ENCODE data around the gene KCNH8.
"Not testable (repeated sequence)": the region's sequence is repeated elsewhere in the genome, so short reads cannot be mapped to it uniquely, and the experiment has no call there.

KCNH8 gene

GRCh38 chr3:19216669-19217337, 68.5 kb downstream of the KCNH8 start:
- H3K4me3 ChIP-seq (ENCODE audit: low read length in 2 of 2), result no peak overlapping the region
- no peaks in the 10 kb centered on the region for H3K36me3 ChIP-seq (ENCODE audit: control insufficient read depth in 2 of 2, insufficient read depth in 2 of 2, low read length in 2 of 2)
- H3K27ac ChIP-seq (ENCODE audit: low read depth in 2 of 2, low read length in 2 of 2), result no peak overlapping the region
- no peaks in the 10 kb centered on the region for H3K9me3 ChIP-seq (ENCODE audit: control insufficient read depth in 2 of 2, low read length in 2 of 2)
- no peaks in the 10 kb centered on the region for H3K4me1 ChIP-seq (ENCODE audit: control insufficient read depth in 2 of 2, insufficient read depth in 2 of 2, low read length in 2 of 2)
- no peak overlapping the region for H3K9ac ChIP-seq (ENCODE audit: low read depth in 1 of 2, low read length in 2 of 2)
- H3K27me3 ChIP-seq (ENCODE audit: control insufficient read depth in 2 of 2, insufficient read depth in 2 of 2, low read length in 2 of 2), result no peaks in the 10 kb centered on the region

DNA sequence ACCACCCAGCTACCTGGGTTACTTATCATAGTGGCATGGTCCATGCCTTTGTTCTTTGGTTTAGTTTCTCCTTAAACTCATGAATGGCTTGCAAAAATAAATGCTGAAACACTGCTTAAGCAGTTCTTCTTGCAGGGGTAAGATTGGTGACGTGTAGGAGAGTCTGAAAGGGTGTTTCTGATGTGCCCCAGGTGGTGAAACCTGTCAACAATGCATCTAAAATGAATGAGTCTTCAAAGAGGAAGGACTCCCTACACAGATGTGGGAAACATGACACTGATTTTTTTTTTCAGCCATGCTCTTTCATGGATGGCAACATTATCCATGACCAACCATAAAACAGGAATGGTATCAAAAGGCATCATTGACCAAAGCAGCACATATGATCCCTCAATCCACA, 72.0 kb downstream of the KCNH8 start:
- no peaks in the 10 kb centered on the region for H3K4me1 ChIP-seq (ENCODE audit: control insufficient read depth in 2 of 2, insufficient read depth in 2 of 2, low read length in 2 of 2)
- H3K4me3 ChIP-seq (ENCODE audit: low read length in 2 of 2), result no peak overlapping the region
- H3K27me3 ChIP-seq (ENCODE audit: control insufficient read depth in 2 of 2, insufficient read depth in 2 of 2, low read length in 2 of 2), result no peaks in the 10 kb centered on the region
- H3K9ac ChIP-seq (ENCODE audit: low read depth in 1 of 2, low read length in 2 of 2), result no peak overlapping the region
- H3K36me3 ChIP-seq (ENCODE audit: control insufficient read depth in 2 of 2, insufficient read depth in 2 of 2, low read length in 2 of 2), result no peaks in the 10 kb centered on the region
- H3K27ac ChIP-seq (ENCODE audit: low read depth in 2 of 2, low read length in 2 of 2), result no peak overlapping the region
- H3K9me3 ChIP-seq (ENCODE audit: control insufficient read depth in 2 of 2, low read length in 2 of 2), result no peaks in the 10 kb centered on the region

DNA sequence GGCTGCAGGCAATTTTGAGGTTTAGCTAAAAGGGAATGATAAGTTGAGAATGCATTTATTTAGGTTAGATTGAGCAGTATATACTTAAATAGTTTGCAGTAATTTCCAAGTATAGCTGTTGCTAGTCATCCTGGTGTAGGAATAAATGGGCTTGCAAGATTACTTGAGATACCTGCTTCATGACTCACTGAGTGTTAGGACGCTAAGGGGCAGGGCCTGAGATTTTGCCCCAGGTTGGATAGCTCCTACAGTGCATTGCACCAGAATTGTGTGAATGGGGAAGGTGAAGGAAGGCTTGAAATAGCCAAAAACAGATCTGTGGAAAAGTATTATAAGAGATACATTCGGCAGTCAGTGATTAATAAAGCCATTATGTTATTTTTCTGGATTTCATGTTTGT, 72.8 kb downstream of the KCNH8 start:
- no peaks in the 10 kb centered on the region for H3K36me3 ChIP-seq (ENCODE audit: control insufficient read depth in 2 of 2, insufficient read depth in 2 of 2, low read length in 2 of 2)
- no peak overlapping the region for H3K27ac ChIP-seq (ENCODE audit: low read depth in 2 of 2, low read length in 2 of 2)
- no peak overlapping the region for H3K4me3 ChIP-seq (ENCODE audit: low read length in 2 of 2)
- no peak overlapping the region for H3K9ac ChIP-seq (ENCODE audit: low read depth in 1 of 2, low read length in 2 of 2)
- H3K27me3 ChIP-seq (ENCODE audit: control insufficient read depth in 2 of 2, insufficient read depth in 2 of 2, low read length in 2 of 2), result no peaks in the 10 kb centered on the region
- H3K4me1 ChIP-seq (ENCODE audit: control insufficient read depth in 2 of 2, insufficient read depth in 2 of 2, low read length in 2 of 2), result no peaks in the 10 kb centered on the region
- no peaks in the 10 kb centered on the region for H3K9me3 ChIP-seq (ENCODE audit: control insufficient read depth in 2 of 2, low read length in 2 of 2)

- Histone ChIP-seq H3K36me3 (ENCODE audit: control insufficient read depth in 2 of 2, insufficient read depth in 2 of 2, low read length in 2 of 2) (no peaks in the 10 kb centered on the region), H3K27me3 (ENCODE audit: control insufficient read depth in 2 of 2, insufficient read depth in 2 of 2, low read length in 2 of 2) (no peaks in the 10 kb centered on the region), H3K9ac (ENCODE audit: low read depth in 1 of 2, low read length in 2 of 2) (no peak overlapping the region), H3K27ac (ENCODE audit: low read depth in 2 of 2, low read length in 2 of 2) (no peak overlapping the region), H3K4me3 (ENCODE audit: low read length in 2 of 2) (no peak overlapping the region), H3K4me1 (ENCODE audit: control insufficient read depth in 2 of 2, insufficient read depth in 2 of 2, low read length in 2 of 2) (no peaks in the 10 kb centered on the region), H3K9me3 (ENCODE audit: control insufficient read depth in 2 of 2, low read length in 2 of 2) (no peaks in the 10 kb centered on the region)
Observed at GRCh38 chr3:19226479-19226878, 78.2 kb downstream of the KCNH8 start.

DNA sequence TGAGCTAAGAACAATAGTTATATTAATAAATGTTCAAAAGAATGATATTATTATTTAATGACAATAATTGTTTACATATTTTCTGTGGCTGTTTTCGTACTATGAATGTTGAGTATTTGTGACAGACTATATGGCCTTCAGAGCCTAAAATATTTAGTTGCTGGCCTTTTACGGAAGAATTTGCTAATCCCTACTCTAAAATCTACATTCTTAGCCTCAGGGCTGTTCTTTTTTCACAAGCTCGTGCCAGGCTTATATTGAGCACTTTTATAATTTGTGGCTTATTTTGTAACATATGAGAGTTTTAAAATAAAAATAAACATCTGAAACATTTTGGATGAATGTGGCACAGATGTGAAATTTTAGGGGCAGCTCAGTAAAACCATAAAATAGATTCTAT, 79.9 kb downstream of the KCNH8 start:
- Histone ChIP-seq H3K36me3 (ENCODE audit: control insufficient read depth in 2 of 2, insufficient read depth in 2 of 2, low read length in 2 of 2) (no peaks in the 10 kb centered on the region), H3K27ac (ENCODE audit: low read depth in 2 of 2, low read length in 2 of 2) (no peak overlapping the region), H3K9ac (ENCODE audit: low read depth in 1 of 2, low read length in 2 of 2) (no peak overlapping the region), H3K27me3 (ENCODE audit: control insufficient read depth in 2 of 2, insufficient read depth in 2 of 2, low read length in 2 of 2) (no peaks in the 10 kb centered on the region), H3K4me1 (ENCODE audit: control insufficient read depth in 2 of 2, insufficient read depth in 2 of 2, low read length in 2 of 2) (no peaks in the 10 kb centered on the region), H3K4me3 (ENCODE audit: low read length in 2 of 2) (no peak overlapping the region), H3K9me3 (ENCODE audit: control insufficient read depth in 2 of 2, low read length in 2 of 2) (no peaks in the 10 kb centered on the region)

- Histone ChIP-seq H3K9ac (ENCODE audit: low read depth in 1 of 2, low read length in 2 of 2) (no peak overlapping the region), H3K36me3 (ENCODE audit: control insufficient read depth in 2 of 2, insufficient read depth in 2 of 2, low read length in 2 of 2) (no peaks in the 10 kb centered on the region), H3K4me3 (ENCODE audit: low read length in 2 of 2) (no peak overlapping the region), H3K4me1 (ENCODE audit: control insufficient read depth in 2 of 2, insufficient read depth in 2 of 2, low read length in 2 of 2) (no peaks in the 10 kb centered on the region), H3K27me3 (ENCODE audit: control insufficient read depth in 2 of 2, insufficient read depth in 2 of 2, low read length in 2 of 2) (no peaks in the 10 kb centered on the region), H3K27ac (ENCODE audit: low read depth in 2 of 2, low read length in 2 of 2) (no peak overlapping the region), H3K9me3 (ENCODE audit: control insufficient read depth in 2 of 2, low read length in 2 of 2) (no peaks in the 10 kb centered on the region)
Observed at GRCh38 chr3:19229086-19229485, 80.8 kb downstream of the KCNH8 start.

- H3K27ac ChIP-seq (ENCODE audit: low read depth in 2 of 2, low read length in 2 of 2); H3K4me3 ChIP-seq (ENCODE audit: low read length in 2 of 2); H3K9me3 ChIP-seq (ENCODE audit: control insufficient read depth in 2 of 2, low read length in 2 of 2); H3K27me3 ChIP-seq (ENCODE audit: control insufficient read depth in 2 of 2, insufficient read depth in 2 of 2, low read length in 2 of 2); H3K36me3 ChIP-seq (ENCODE audit: control insufficient read depth in 2 of 2, insufficient read depth in 2 of 2, low read length in 2 of 2); H3K9ac ChIP-seq (ENCODE audit: low read depth in 1 of 2, low read length in 2 of 2); H3K4me1 ChIP-seq (ENCODE audit: control insufficient read depth in 2 of 2, insufficient read depth in 2 of 2, low read length in 2 of 2): not testable (repeated sequence)
Observed at GRCh38 chr3:19229881-19230280, 81.6 kb downstream of the KCNH8 start.

- Histone ChIP-seq H3K4me1 (ENCODE audit: control insufficient read depth in 2 of 2, insufficient read depth in 2 of 2, low read length in 2 of 2) (no peaks in the 10 kb centered on the region), H3K9ac (ENCODE audit: low read depth in 1 of 2, low read length in 2 of 2) (no peak overlapping the region), H3K27ac (ENCODE audit: low read depth in 2 of 2, low read length in 2 of 2) (no peak overlapping the region)
Observed at GRCh38 chr3:19231792-19232461, 83.6 kb downstream of the KCNH8 start.

GRCh38 chr3:19232566-19232965, 84.3 kb downstream of the KCNH8 start:
- H3K9ac ChIP-seq (ENCODE audit: low read depth in 1 of 2, low read length in 2 of 2), result no peak overlapping the region
- H3K27ac ChIP-seq (ENCODE audit: low read depth in 2 of 2, low read length in 2 of 2), result no peak overlapping the region
- no peaks in the 10 kb centered on the region for H3K36me3 ChIP-seq (ENCODE audit: control insufficient read depth in 2 of 2, insufficient read depth in 2 of 2, low read length in 2 of 2)
- no peaks in the 10 kb centered on the region for H3K27me3 ChIP-seq (ENCODE audit: control insufficient read depth in 2 of 2, insufficient read depth in 2 of 2, low read length in 2 of 2)
- no peaks in the 10 kb centered on the region for H3K9me3 ChIP-seq (ENCODE audit: control insufficient read depth in 2 of 2, low read length in 2 of 2)
- no peak overlapping the region for H3K4me3 ChIP-seq (ENCODE audit: low read length in 2 of 2)
- H3K4me1 ChIP-seq (ENCODE audit: control insufficient read depth in 2 of 2, insufficient read depth in 2 of 2, low read length in 2 of 2), result no peaks in the 10 kb centered on the region

More at GRCh38 chr3:19231792-19232461, 83.6 kb downstream of the KCNH8 start:
- Histone ChIP-seq H3K9me3 (ENCODE audit: control insufficient read depth in 2 of 2, low read length in 2 of 2) (no peaks in the 10 kb centered on the region), H3K36me3 (ENCODE audit: control insufficient read depth in 2 of 2, insufficient read depth in 2 of 2, low read length in 2 of 2) (no peaks in the 10 kb centered on the region), H3K27me3 (ENCODE audit: control insufficient read depth in 2 of 2, insufficient read depth in 2 of 2, low read length in 2 of 2) (no peaks in the 10 kb centered on the region), H3K4me3 (ENCODE audit: low read length in 2 of 2) (no peak overlapping the region)

DNA sequence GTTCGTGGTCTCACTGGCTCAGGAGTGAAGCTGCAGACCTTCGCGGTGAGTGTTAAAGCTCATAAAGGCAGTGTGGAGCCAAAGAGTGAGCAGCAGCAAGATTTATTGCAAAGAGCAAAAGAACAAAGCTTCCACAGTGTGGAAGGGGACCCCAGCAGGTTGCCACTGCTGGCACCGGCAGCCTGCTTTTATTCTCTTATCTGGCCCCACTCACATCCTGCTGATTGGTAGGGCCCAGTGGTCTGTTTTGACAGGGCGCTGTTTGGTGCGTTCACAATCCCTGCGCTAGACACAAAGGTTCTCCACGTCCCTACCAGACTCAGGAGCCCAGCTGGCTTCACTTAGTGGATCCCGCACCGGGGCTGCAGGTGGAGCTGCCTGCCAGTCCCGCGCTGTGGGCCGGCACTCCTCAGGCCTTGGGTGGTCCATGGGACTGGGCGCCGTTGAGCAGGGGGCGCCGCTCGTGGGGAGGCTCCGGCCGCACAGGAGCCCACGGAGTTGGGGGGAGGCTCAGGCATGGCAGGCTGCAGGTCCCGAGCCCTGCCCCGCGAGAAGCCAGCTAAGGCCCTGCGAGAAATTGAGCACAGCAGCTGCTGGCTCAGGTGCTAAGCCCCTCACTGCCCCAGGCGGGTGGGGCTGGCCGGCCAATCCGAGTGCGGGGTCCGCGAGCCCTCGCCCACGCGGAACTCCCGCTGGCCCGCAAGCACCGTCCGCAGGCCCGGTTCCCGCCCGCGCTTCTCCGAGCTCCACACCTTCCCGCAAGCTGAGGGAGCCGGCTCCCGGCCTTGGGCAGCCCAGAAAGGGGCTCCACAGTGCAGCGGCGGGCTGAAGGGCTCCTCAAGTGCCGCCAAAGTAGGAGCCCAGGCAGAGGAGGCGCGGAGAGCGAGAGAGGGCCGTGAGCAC, 85.8 kb downstream of the KCNH8 start:
- not testable (repeated sequence) for H3K4me3 ChIP-seq (ENCODE audit: low read length in 2 of 2); H3K4me1 ChIP-seq (ENCODE audit: control insufficient read depth in 2 of 2, insufficient read depth in 2 of 2, low read length in 2 of 2); H3K9me3 ChIP-seq (ENCODE audit: control insufficient read depth in 2 of 2, low read length in 2 of 2); H3K36me3 ChIP-seq (ENCODE audit: control insufficient read depth in 2 of 2, insufficient read depth in 2 of 2, low read length in 2 of 2); H3K9ac ChIP-seq (ENCODE audit: low read depth in 1 of 2, low read length in 2 of 2); H3K27me3 ChIP-seq (ENCODE audit: control insufficient read depth in 2 of 2, insufficient read depth in 2 of 2, low read length in 2 of 2); H3K27ac ChIP-seq (ENCODE audit: low read depth in 2 of 2, low read length in 2 of 2)
